GF-D8 (cell line): ENCODE data around the gene SYNJ2.
A peak's percentile ranks its signal among the peaks of the same experiment; 100 is the strongest.

ENCODE experiments used
- DNase-seq: peaks from one replicate; lab custom pipeline; 2025; lab: John Stamatoyannopoulos, UW

The SYNJ2 gene

DNA sequence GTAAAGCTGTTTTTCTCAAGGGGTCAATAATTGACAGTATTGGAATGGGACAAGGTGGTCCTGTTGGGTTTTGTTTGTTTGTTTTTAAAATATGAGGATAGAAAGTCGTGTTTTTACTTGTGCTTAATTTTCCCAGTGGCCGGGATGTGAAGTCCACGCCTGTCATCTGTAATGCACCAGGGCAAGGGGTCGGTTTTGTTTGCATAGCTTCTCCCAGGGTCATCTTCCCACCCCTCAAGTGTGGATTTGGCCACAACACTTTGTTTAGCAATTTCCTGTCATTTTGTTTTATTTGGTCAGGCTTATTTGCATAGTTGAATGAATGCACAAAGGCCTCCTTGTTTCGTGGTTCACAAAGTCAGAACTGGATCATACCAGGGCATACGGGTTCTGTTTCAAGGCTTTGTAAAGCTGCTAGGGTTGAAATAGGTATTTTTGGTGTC lies 29.8 kb downstream of the SYNJ2 start:
- DNase-seq: no peak

DNA sequence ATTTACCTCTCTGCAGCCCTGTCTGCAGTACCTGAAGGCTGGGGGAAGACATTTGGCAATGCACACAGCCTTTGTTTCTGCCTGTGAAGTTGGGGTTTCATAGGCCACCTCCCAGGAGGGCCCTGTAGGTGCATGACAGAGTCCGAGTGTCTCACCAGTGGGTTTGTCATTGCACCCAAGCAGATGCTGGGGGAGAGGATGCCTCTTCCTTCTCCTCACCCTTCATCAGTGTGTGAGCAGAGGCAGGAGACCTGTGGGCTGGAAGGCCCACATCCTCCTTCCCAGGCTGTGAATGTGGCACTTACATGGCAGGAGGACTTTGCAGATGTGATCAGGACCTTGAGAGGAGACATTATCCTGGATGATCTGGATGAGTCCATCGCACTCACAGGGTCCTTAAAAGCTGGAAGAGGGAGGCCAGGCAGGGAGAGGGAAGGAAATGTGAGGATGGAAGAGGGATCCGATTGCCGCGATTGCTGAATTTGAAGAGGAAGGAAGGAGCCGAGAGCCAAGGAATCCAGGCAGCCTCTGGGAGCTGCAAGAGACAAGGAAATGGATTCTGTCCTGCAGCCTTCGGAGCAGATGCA lies 30.4 kb downstream of the SYNJ2 start:
- DNase-seq: no peak

DNA sequence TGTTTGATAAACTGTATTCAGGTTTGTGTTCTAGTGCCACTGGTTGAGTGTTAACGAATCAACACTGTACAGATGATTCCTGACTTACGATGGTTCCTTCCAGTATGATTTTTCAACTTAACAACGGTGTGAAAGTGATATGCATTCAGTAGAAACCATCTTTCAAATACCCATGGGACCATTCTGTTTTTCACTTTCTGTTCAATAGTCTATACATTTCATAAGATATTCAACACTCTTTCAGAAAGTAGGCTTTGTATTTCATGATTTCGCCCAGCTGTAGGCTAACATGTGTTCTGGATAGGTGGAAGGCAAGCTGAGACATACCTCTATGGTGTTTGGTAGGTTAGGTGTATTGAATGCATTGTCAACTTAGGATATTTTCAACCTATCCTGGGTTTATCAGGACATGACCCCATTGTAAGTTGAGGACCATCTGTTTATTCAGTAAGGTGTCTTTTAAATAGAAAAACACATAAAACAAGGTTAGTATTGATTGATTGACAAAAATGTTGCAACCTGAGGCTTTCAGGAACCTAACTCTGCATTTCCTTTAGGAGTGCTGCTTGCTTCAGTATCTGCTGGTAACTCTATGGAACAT lies 32.3 kb downstream of the SYNJ2 start:
- no peak for DNase-seq

DNA sequence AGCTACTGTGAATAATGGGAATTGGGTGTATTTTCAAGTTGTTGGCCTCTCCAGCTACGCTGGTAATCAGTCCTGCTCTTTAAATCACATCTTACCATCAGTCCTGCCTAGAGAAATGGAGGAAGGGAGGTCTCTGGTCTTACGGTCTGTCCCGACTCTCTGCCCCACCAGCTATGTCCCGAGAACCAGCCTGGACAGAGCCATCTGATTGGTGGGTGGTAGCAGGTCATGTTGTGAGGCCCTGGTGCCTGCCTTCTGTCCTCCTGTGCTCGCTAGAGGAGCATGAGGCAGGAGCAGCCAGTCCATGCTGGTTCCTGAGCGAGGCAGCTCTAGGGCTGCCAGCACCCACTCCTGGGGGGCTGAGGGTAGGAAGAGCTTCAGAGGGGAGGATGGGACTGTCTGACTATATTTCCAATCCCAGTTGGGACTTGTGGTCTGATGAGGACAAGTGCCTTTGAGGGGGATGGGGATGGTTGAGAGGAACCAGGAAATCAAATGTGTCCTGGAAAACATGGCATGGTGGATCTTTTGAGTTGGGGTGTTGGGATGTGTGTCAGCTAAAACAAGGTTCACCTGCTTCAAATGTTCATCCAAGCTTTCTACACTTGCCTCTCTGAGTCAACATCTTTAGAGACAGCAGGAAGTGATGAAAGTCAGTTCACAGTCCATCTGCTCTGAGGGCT lies 33.0 kb downstream of the SYNJ2 start:
- DNase-seq: peak; percentile 11

DNA sequence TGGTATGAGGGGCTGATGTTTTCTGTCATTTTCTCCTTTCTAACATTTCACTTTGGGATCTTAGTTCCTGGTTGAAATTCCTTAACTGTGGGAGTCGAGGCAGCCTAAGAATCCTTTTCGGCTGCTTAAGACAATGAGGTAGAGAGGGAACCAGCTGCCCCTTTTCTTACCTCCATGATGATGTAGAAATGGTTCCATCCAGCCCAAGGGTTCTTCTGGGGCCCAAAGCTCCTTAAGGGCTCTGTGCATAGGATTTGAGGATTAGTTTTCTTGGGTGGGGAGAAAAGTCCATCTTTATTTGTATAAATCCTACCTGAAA lies 33.5 kb downstream of the SYNJ2 start:
- DNase-seq: no peak

DNA sequence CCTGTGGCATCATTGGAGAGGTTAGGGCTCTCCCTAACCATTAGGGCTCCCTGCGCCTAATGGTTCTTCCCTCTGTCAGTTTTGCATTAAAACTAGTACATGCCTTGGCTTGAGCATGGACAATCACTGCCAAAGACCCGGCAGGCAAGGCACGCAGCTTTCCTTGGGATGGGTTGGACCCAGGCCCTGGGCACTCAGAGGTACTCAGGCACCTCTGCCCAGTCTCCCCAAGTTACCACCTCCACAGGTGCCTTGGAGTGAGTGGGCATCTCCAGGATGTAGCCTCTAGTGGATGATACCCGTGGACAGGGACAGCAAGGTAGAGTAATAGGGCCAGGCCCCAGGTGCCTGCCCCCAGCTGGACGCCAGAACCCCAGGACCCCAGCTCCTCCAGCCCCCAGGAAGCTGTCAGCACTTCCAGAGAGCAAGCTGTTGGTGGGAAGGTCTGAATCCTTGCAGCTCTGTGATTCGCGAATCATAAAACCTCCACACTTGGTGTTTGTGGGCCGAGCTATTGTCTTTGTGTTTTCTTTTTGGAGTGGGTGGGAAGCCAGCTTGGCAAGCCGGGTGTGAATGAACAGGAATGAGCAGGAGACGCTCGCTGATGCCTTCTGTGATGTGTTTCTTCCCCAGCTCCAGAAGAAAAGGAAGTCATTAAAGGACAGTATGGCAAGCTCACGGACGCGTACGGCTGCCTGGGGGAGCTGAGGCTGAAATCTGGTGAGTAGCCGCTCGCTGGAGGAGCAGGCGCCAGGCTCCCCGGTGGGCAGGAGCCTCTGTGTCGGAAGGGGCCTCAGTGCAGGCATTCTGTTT lies 35.1 kb downstream of the SYNJ2 start:
- DNase-seq: no peak

DNA sequence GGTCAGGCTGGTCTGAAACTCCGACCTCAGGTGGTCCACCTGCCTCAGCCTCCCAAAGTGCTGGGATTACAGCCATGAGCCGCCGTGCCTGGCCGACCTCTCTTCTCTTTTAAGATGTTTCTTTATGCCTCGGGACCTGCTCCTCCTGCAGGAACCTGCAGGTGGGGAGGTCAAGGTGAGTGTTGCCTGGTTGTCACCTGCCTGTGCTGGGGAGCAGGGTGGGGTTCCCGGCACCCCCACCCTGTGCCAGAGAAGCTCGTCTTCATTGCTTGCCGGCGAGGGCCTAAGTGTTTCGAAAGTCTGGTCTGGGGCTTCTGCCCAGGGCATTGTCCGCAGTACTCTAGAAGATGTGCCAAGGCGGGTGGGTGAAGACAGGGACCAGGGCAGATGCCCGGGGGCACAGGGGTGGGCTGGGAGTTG lies 36.0 kb downstream of the SYNJ2 start:
- DNase-seq: no peak

DNA sequence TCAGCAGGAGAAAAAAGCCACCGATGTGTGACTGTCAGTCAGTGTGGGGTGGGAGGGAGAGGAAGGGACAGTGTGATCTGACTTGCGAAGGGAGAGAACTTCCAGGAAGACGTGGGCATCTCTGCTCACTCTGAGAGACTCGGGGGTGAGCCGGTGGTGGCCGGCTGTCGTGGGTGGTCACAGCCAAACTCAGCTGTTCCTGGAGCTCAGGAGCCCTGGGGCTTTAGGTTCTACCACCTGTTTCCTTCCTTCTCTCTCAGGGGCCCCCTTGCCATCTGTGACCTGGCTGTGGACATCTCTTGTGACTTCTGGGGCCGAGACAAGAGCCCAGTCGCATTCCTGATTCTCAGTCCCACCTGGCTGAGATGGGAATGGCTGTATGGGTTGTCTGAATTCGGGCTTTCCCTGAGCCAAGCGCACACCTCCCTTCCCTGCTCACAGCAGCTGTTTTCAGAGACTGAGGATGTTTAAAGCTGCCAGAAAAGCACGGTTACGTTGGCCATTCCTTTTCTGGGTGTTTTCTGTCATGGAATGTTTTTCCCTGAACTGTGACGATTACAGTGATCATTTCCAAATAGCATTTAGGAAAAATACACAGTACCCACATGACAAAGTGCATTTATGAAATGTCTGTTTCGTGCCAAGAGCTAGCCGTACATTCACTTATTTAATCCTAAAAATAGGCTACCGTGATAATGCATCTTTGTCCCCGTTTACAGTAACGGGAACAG lies 36.5 kb downstream of the SYNJ2 start:
- no peak for DNase-seq

DNA sequence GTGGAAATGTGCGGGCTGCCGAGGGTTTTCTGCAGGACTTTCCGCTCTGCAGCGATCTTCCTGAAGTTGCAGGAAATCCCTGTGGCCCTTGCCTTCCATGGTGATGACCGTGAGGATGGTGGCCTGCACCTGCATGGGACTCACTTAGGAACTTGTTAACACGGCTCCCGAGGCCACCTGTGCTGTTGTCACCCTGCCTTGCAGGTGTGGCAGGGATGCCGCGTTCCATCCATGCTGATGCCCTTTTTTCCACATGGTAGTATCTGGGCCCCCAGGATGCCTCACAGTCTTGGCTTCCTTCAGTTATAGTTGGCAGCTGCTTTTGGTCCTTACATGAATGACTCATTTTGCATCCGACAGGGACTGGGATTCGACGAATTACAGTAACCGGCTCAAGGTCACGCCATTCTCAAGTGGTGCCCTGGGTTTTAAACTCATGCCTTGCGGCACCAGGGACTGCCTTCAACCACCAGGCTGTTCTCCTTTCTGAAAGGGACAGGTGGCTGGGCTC lies 37.2 kb downstream of the SYNJ2 start:
- DNase-seq: no peak

DNA sequence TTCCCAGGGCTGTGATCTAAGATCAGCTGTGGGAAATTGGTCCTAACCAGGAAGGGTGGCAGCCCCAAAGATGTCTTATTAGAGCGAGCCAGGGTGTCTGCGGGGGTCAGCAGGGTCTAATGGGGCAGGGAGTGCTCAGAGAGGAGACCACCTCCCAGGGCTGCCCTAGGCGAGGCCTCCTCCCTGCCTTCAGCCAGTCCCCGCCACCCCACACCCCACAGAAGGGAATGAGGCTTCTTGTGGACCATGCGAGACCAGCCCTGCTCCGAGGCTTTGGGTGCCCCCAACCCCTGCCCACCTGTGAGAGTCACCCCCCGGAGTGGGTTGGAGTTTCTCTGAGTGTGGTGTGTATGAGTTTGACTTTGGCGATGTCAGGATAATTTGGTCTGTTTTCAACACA lies 37.8 kb downstream of the SYNJ2 start:
- no peak for DNase-seq

DNA sequence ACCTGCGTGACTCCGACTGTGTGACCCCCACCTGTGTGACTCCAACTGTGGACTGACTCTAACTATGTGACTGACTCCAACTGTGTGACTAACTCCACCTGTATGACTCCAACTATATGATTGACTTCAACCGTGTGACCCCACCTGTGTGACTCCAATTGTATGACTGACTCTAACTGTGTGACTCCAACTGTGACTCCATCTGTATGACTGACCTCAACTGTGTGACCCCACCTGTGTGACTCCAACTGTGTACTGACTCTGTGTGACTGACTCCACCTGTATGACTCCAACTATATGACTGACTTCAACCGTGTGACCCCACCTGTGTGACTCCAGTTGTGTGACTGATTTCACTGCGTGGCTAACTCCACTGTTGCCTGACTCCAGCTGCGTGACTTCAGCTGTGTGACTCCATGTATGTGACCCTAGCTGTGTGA lies 38.6 kb downstream of the SYNJ2 start:
- DNase-seq: no peak

DNA sequence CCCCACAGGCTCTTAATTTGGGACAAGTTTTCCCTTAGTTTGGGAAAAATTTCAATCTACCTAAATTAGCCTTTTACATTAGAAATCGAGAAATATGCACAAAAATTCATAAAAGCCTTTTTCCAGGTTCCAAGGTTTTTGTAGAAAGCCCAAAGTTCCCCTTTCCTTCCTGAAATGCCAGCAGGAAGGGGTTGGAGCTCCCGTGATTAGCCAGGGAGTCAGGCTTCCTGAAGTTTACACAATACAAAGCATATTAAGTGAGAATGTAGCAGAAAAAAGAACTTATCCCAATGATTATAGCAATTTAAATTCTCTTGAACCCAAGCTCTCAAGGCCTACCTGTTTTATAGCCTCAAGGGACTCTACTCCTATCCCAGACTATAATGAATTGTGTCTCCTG lies 39.1 kb downstream of the SYNJ2 start:
- no peak for DNase-seq

DNA sequence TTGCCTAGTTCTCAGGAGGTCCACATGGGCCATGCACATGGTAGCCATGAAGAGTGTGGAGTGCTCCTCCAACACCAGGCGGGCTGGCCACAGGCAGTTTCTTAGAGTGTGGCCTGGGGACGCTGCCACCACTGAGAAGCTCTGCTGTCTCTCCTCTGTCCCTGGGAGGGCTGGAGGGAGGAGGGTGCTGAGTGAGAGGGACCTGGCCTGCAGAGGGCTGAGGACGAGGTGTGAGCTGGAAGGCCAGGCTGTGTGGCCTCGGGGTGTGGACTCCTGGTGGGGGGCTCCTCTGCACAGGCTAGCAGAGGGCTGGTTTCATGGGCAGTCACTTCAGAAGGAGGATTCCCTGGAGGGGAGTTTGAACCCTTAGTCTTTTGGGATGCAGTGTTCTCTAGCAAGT lies 39.7 kb downstream of the SYNJ2 start:
- DNase-seq: no peak

DNA sequence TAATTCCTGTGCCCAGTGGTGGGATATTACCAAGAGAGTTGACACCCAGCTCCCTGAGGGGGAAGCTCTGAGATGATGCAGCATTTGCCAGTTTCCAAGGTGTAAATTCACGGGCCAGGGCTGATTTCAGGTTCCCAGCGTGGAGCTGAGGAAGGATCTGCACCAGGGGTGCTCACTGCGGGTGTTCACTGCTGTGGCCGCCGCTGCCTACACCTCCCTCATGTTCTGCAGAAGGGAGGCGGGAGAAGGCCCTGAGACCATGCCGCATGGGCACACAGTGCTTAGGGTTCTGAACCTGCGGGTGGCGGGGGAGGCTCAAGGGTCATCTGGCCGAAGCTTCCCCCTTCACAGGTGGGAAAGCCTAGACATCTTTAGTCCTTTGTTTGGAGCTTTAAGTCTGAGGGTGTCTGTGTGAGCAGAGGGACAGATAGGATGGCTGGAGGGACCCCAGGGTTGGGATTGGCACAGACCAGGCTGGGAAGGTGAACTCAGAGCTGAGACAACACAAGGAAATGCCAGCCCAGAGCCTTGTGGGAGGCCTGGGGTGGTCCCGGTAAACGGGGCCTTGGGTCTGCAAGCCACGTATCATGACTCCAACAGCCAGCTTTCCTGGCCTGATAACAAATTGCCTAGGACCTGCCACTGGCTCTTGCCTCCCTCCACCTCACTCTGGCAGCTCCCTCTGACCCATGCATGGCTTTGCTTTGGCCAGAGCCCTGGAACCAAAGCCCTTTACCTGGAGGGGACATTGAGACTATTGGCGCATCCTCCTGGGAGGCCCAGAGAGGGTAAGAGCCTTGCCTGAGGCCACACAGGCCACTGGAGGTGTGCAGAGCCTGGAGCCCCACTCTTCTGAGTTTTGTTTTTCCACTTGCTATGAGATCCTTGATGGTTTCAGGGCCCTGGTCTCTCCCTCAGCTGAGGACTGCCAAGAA lies 40.4 kb downstream of the SYNJ2 start:
- DNase-seq: no peak

DNA sequence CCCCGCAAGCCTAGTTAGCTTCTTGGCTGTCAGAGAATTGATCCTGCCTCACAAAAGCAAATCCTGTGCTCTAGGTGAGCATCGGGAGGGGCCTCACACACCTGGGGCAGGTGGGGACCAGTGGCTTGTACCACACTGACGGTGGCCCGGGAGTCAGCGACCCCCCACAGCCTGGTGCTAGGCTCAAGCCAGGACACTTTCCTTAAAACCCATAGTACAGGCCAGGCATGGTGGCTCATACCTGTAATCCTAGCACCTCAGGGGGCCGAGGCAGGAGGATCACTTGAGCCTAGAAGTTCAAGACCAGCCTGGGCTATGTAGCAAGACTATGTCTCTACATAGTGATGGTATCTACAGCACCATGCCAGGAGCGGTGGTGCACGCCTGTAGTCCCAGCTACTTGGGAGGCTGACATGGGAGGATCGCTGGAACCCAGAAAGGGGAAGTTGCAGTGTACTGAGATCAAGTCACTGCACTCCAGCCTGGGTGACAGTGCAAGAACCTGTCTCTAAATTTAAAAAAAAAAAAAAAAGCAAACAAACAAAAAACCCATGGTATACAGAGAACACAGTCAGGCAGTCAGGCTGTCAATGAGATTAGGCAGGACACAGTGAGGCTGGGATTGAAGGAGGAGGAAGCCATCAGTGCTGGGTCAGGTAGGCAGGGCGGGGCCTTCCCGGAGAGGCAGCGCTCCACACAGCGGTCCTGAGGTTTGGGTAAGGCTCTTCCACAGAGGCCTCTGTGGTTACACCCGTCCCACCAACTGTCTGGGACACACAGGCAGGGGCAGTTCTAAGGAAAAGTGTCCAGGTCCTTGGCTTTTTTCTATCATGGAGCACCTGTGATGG lies 41.3 kb downstream of the SYNJ2 start:
- DNase-seq: no peak

DNA sequence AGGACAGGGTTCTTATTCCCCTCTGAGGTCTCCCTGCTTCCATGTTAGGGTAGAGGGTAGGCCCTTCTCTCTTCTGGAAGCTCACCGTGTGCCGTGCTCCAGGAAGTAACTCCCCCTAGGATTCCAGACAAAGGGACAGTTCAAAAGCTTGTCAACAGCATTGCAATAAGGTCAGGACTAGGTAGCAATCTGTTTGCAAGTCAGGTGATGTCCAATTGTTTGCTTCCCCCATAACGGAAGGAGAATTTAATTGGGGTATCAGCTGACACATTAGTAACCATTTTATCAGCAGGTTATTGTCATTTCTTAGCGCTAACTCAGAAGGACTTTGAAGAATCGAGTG lies 41.9 kb downstream of the SYNJ2 start:
- DNase-seq: no peak

DNA sequence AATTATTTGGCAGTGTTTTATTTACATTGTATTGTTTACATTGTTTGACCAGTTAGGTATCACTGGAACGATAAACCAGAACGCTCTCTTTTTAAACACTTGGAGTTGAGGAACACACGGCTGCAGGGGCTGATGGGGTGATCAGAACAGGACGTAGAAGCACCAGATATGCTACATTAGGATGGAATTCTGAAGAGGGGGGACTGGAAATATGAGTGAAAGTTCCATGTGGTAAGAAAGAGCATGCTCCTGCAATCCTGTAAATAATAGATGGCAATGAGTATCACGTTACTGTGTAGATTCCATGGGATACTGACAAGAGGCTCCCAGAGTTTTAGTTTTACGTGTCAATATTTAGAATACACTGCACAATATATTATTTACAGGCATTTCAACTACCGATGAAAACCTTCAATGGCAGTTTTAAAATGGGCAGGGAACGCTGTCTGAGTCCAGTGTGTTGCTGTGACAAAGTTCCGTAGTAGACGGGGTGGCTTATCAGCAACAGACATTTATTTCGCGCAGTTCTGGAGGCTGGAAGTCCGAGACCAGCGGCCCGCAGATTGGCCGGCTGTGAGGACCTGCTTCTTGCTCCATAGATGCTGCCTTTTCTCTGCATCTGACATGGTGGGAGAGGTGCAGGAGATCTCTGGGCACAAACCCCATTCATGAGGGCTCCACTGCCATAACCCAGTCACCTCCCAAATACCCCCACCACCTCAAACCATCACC lies 43.1 kb downstream of the SYNJ2 start:
- no peak for DNase-seq

DNA sequence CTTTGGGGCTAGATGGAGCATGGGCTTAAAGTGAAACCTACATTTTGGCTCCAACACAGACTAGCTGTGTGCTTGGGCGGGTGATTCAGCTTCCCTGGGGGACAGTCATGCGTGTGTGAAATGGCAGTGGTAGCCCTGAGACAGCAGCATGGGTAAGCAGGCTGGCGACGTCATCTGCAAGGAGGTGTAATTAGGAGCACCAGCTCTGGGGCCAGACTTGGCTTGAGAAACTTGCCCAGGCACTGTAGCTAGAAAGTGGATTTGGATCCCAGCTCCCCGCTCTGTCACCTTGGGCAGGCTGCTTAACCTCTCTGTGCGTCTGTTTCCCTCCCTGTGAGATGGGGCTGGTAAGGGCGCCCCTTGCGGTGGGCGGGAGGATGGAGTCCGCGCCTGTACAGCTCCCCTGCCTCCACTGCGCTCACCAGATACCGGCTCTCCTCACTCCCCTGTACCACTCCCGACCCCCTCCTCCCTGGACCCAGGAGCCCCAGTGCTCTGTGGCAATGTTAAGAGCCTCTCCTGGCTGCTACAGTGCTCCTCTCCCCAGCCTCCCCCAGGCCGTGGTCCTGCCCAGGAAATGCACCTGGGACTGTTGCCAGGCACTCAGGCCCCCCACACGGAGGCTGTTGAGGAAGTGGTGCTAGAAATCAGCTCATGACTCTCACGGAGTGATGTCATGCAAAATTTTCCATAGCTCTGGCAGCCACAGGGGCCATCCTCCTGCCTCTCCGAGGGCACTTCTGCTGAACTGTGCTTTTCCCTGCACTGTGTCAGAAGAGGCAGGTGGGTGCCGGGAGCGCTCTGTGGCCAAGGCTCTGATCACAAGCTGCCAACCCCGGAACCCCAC lies 44.6 kb downstream of the SYNJ2 start:
- DNase-seq: peak; percentile 97
